GM20000 (cell line): Measurements from ENCODE around the gene FRMD4B.

Experiments
- DNase-seq: peaks from one replicate; pipeline ENCODE4 v3.0.0; 2012; ENCODE audit warnings: low spot score
- TF ChIP-seq, protein P1 (sequence below): IDR thresholded peaks from 2 replicates; pipeline ENCODE4 v1.5.1; 2012; ENCODE audit warnings: mild to moderate bottlenecking, control low read depth; ENCODE audit errors: extremely low read depth, missing control alignments

FRMD4B gene

DNA sequence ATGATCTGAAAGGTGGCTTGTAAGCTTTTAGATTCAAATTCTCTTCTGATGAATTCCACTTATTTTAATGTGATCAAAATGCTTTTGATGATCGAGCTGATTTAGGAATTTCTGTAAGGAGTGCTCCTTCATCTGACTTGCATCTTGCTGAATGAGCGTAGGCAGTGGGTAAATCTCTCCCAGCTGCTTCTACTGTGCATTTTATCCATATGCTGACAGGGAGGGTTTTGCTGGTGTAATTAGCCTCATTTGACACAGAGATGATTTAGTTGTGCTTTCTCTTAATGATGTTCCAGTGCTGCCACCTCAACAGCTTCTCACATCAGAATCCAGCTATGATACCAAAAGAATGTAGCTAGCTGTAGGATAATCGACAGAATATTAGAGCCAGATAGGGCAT is 259.7 kb downstream of the FRMD4B start:
- TF ChIP-seq, protein P1, sequence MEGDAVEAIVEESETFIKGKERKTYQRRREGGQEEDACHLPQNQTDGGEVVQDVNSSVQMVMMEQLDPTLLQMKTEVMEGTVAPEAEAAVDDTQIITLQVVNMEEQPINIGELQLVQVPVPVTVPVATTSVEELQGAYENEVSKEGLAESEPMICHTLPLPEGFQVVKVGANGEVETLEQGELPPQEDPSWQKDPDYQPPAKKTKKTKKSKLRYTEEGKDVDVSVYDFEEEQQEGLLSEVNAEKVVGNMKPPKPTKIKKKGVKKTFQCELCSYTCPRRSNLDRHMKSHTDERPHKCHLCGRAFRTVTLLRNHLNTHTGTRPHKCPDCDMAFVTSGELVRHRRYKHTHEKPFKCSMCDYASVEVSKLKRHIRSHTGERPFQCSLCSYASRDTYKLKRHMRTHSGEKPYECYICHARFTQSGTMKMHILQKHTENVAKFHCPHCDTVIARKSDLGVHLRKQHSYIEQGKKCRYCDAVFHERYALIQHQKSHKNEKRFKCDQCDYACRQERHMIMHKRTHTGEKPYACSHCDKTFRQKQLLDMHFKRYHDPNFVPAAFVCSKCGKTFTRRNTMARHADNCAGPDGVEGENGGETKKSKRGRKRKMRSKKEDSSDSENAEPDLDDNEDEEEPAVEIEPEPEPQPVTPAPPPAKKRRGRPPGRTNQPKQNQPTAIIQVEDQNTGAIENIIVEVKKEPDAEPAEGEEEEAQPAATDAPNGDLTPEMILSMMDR = no peak
- DNase-seq = no peak

DNA sequence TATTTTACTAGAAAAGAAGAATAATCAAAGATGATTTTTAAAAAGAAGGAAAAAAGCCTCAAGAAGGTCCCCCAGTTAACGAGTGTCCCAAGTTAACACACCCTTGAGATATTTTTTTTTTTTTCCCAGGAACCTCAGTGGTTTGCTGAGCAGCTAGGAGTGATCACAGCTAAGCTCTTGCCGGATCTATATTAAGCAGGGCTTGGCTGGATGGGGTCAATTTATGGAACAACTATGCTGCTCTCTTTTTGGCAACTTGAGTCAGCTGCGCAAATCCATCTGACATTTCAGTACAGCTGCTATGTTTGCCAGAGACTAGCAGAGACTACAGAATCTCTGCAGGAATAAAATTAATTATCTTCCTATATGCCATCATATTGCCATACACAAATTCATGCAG is 263.5 kb downstream of the FRMD4B start, which contains the start of gene LMOD3:
Gene LMOD3, minus strand, starts transcription at position 193 of the 400 bp plus-strand sequence. CDS start 209 bp downstream, outside the sequence.
- TF ChIP-seq, protein P1 = no peak
- no peak for DNase-seq

DNA sequence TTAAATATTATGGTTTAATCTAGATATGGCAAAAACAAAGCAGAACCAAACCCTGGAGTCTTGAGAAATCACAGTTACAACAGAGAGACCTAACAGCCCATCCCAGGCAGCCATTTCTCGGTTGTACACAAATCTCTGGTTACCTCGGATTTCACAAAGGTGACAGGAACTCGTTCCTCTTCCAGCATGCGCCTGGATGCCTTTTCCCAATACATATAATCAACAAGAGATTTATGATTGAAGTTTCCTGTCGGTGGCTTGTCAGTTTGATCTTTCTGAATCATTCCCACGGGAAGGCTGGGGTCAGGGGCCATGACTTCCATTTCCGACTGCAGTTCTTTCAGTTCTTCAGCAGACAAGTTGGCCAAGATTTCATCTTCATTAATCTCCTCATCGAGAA is 263.9 kb downstream of the FRMD4B start:
- TF ChIP-seq, protein P1 = no peak
- DNase-seq = no peak

DNA sequence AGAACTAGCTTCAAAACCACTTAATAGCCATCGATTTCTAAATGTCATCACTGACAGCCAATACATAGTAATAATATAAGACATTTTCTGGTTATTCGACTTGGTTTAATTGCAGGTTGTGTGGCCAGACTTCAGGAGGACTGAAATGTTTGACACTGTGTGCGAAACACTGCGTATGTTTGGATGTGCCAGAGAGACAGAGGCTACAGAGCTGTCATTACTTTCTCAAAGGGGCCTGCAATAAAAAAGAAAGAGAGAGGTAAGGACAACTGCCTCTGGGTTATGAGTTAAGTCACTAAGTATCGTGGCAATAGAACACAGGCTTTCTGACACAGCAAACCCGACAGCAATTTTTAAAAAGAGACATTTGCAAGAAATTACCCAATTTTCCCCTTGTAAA is 264.4 kb downstream of the FRMD4B start:
- TF ChIP-seq, protein P1 = no peak
- no peak for DNase-seq

DNA sequence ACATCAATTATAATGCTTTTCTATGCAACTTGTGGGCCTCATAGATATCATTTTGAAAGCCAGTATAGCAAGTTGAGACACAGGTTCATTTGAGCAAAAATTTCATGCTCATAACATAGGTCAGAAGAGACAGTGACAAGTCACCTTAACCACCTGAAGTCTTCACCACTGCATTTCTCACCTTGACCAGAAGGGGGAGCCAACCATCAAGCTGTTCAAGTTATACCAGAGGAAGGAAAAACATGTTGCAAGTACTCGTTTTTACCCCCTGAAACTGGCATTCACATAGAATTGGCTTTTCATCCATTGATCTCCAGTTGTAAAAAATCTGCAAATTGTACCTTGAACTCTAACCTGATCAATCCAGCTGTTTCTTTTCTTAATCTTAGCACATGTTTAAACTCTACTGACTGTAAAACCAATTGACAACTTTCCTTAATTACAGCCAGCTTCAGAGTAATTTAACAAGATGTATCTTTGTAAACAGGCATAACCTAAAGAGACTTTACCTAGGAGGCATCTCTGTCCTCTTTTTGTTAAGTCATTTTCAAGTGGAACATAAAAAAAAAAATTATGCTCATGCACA is 264.9 kb downstream of the FRMD4B start:
- peak; percentile 48 for DNase-seq
- TF ChIP-seq, protein P1 = peak; percentile 76
